Choroid plexus epithelial cell (primary cell): ENCODE results near the gene QRICH1.

Experiments
- DNase-seq: peaks from one replicate; pipeline ENCODE4 v3.0.0-alpha.2; 2010; ENCODE audit warnings: low read depth
- H3K4me3 ChIP-seq: 2 replicates; pipeline ENCODE4 v1.5.1; 2011; ENCODE audit warnings: low read depth, mild to moderate bottlenecking, control low read depth, low read length, moderate library complexity
- CTCF ChIP-seq: conservative IDR thresholded peaks from 2 replicates; pipeline ENCODE4 v1.5.1; 2011; ENCODE audit warnings: low read depth, mild to moderate bottlenecking, control low read depth, inconsistent platforms, low read length, moderate library complexity

QRICH1 gene

DNA sequence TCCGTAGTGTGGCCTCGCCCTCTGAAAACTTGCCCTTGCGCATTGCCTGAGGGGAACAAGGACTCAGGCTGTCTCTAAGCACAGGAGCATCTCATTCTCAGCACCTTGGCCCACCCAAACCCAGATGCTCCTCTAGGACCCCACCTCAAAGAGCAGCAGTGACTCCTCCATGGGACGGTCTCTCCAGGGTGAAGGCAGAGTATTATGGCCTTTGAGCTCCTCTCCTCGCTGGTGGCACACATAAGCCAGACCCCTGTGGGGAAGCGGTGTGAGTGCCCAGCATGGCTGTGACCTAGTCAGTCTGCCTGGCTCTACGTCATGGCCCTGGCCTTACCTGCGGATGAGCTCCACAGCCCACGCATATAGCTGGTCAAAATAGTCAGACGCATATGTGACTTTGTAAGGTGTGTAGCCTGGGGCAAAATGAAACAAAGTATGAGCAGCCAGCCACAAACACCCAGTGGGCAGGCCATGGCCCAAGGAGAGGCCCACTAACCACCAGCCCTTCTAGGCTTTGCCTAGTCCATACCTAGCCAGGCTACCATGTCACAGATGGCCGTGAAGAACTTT lies 6.3 kb upstream of the QRICH1 start:
- DNase-seq: no peak
- no peak overlapping the region for H3K4me3 ChIP-seq
- TF ChIP-seq CTCF: no peak

GRCh38 chr3:49098910-49099630 lies 5.2 kb upstream of the QRICH1 start:
- no peak for DNase-seq
- no peak overlapping the region for H3K4me3 ChIP-seq
- TF ChIP-seq CTCF: no peak

- DNase-seq: peak; percentile 44
- H3K4me3 ChIP-seq: no peak overlapping the region
- no peak for TF ChIP-seq CTCF
Measured at GRCh38 chr3:49098429-49098828, 4.6 kb upstream of the QRICH1 start.

- TF ChIP-seq CTCF: no peak
- peak overlapping the region; percentile 75 for H3K4me3 ChIP-seq
- DNase-seq: peak; percentile 92
Measured at GRCh38 chr3:49092938-49093852, 676 bp downstream of the QRICH1 start.

DNA sequence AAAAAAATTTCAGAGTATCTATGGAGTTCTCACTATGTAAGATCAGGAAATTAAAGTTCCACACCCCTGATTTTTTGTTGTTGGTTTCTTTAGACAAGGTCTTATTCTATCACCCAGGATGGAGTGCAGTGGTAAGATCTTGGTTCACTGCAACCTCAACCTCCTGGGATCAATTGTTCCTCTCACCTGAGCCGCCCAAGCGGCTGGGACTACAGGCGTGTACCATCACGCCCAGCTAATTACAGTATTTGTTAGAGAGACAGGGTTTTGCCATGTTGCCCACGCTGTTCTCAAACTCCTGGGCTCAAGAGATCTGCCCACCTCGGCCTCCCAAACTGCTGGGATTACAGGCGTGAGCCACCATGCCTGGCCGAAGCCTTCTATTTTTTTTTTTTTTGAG lies 12.4 kb downstream of the QRICH1 start:
- DNase-seq: no peak

DNA sequence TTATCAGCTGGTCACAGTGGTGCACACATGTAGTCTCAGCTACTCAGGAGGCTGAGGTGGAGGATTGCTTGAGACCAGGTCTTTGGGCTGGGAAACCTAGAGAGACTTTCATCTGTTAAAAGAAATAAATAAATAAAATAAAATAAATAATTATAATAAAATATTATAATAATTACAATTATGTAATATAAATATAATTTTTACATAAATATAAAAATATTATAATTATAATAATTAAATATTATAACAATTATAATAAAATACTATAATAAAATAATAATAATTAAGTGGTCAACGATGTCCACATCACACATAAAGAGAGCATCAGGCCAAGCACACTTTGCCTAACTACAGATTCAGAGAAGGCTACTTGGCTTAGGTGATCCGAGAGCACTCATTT lies 14.6 kb downstream of the QRICH1 start:
- DNase-seq: no peak
- TF ChIP-seq CTCF: no peak
- no peak overlapping the region for H3K4me3 ChIP-seq

More for the DNA sequence above, 12.4 kb downstream of the QRICH1 start:
- H3K4me3 ChIP-seq: no peak overlapping the region
- no peak for TF ChIP-seq CTCF
